DMS 273 treated with DMSO at 0.1 percent for 48 hours (cell line): ENCODE measurements around the gene NR6A1.

ENCODE experiments used
- DNase-seq: peaks from one replicate; lab custom pipeline; 2025; lab: John Stamatoyannopoulos, UW

Gene NR6A1

DNA sequence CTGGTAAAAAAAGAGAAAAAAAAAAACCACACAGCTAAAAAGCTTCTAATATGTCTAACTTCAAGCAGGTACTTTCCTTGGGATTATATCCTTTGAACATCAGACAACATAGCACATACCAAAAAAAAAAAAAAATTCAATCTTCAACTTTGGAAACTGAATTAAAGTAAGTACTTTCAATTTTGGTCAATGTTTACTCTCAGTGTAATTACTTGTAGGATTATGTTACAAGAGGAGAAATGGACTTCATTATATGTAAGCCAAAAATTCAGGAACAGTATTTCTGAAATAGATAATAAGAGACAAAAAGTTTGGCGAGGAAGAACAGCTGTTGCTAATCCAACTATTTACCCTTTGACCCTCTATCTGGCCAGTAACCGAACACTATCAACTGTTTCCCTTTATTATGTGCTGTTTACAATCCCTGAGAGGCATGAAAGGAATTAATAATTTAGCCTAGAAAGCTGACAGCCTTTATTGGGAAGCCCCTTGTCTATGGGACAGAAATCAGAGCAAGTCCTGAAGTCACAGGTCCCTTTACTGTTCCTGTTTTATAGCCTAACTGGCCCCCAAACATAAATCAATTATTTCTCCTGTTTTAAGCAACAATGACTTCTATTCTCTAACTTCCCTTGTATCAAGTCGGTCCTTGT is 46.6 kb downstream of the NR6A1 start:
- no peak for DNase-seq

DNA sequence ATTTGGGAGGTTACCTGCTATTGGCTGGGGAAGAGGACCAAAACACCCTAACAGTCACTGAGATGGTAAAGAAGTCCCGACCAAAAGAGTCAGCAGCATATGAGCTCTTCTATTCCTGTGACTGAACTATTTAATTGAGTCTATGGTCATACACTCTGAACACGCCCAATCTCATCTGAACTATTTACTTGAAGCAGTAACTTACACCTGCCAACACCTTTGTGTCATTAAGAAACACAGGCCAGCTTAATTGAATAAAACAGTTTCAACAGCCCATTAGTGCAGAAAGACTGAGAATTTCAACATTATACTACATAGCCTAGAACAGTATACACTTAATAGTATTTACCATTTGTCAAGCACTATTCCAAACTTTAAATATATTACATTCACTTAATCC is 47.8 kb downstream of the NR6A1 start:
- DNase-seq: peak; percentile 60

DNA sequence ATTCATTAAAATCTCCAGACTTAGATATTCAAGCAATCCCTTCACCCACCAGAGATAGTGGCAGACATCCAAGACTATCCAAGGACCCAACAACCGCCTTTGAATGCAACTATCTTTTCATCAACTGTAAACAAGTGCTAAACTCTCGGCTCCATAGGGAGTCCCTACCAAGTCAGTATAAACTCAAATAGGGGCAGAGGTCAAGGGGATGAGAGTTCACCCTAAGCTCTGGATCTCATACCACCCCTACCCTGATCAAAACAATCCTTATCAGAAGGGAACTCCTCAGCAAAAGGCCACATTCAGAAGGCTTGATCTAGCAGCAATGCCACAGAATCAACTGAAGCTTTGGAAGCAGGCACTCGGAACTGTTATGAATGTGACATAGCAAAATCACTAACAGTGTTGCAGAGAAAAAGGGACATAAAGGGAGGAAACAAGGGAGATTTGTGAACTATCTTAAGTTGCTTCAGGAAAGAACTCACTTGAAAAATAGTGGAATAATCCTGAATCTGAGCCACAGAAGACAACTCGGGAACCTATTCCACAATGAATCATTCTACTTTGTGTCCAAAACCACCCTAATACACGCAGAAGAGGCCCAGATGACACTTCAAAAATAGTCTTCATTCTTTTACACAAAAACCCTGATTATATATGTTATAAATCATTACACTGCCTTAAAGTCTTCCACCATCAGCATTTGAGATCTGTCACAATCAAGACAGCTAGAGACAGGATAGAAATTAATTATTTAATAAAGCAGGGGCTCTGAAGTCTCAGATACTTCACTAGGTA is 49.8 kb downstream of the NR6A1 start:
- DNase-seq: no peak

DNA sequence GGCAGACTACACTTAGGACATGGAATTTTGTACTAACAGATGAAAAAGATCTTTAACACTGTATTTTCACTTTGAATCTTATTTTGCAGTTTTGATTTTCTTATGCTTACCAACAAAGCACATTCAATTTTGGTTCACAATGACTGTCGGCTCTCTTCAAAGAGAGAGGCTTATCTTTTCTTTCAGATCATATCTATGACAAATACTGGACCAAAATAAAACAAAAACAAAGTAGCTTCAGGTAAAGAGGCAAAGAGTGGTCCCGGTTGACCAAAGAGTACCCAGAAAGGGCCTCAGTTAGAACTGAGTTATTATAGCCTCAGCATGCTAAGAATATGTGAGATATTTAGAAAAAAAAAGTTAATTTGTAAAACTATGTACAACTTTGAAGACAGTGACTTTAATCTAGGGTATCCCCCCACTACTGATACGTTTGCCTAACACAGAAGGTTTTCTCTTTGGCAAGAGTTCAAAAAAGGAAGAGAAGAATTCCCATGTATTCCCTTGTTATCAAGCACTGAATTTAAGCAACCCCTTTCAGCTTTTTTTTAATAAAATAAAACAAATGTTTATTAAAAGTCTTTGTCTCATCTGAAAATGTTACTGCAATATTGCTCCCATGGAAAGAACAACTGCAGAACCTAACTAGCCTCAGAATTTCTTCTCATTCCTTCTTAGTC is 50.5 kb downstream of the NR6A1 start:
- no peak for DNase-seq

DNA sequence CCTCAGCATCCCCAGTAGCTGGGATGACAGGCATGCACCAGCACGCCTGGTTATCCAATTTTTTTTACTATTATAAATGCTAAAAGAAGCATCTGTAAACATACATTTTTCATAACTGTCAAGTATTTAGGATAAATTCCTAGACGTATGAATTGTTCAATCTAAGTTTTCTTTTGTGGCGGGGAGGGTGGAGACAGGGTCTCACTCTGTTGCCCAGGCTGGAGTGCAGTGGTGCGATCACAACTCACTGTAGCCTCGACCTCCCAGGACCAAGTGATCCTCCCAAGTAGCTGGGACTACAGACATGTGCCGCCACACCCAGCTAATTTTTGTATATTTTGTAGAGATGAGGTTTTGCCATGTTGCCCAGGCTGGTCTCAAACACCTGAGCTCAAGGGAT is 52.2 kb downstream of the NR6A1 start:
- DNase-seq: no peak

DNA sequence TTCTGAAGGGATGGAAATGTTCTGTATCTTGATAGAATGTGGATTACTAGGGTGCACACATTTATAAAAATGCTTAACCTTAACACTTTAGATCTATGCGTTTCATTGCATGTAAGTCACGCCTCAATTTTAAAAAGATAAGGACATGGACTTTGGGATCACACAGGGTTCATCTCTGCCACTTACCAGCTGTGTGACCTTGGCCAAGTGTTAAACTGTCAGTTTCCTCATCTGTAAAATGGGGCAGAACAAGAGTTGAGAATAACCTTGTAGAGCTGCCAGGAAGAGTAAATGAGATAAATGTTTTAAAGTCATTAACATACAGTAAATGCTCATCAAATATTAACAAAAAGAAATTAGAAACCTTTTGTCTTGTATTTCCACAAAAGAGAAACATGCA is 53.5 kb downstream of the NR6A1 start:
- no peak for DNase-seq

DNA sequence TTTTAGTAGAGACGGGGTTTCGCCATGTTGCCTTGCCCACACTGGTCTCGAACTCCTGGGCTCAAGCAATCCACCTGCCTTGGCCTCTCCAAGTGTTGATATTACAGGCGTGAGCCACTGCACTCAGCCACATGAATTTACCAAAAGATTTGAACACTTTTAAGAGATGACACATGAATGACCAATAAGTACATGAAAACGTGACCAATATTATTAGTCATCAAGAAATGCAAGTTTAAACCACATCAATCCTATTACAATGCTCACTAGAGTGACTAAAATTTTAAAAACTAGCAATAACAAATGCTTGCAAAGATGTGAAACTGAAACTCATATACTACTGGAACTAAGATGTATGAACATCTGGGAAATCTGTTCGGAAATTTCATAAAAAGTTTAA is 54.3 kb downstream of the NR6A1 start:
- no peak for DNase-seq

DNA sequence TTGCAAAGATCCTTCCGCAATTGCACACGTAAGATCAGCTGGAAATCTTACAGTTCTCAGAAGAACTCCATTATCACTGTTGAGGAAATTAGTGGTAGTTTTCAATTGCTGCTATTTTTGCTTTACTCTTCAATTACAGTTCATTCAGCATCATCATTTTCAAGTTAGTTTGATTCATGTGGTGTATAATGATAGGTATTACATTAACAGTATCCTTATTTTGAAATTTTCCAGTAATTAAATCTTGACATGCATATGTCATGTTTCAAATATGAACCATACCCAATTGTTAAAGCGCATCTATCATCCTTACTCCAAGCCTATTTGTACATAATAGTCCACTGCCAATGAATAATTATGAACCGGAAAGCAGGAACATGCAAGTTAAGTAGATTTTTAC is 60.3 kb downstream of the NR6A1 start:
- no peak for DNase-seq

DNA sequence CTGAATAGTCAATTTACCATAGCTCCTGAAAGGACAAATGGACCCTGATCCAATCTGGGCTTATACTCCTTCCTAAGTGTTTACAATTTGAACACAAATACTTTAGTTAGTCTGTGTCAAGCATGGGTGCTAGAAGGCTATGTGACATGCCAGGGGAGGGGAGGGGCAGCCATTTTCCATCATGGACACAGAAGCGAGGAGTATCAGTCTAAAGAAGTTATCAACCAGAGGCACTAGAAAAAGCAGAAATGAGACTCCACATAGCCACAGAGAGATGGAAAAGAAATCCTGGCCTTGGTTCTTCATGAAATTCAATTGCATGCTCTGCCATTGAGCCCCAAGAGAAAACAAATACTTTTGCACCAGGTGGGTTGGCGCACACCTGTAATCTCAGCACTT is 61.8 kb downstream of the NR6A1 start:
- no peak for DNase-seq

DNA sequence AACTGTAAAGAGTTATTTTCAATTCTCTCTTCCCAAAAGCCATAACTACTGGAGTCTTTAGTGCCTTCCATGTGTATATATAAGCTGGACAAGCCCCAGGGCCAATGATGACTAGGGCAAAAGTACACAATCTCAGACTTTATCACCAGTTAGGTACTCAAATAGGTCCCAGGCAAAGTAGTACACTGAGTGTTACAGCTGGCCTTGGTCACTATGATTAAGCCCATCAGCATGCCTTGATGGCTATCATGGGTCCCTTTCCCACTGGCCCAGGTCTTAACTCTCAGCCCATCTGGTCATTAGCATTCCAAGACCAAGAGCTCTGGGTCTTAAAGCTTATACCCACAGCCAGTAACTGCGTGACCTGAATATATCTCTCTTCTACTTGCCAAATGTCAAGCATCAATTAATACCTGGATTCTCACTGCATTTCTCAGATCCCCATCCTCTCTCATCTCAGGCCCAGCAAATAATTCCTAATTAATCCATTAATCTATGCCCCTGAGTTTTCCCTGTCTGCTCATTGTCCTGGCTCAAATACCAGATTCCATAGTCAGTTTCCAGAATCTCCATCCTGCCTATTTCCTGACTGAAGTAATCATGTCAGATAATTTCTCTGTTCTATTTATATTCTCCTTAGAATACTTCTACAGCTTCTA is 62.3 kb downstream of the NR6A1 start:
- DNase-seq: no peak

DNA sequence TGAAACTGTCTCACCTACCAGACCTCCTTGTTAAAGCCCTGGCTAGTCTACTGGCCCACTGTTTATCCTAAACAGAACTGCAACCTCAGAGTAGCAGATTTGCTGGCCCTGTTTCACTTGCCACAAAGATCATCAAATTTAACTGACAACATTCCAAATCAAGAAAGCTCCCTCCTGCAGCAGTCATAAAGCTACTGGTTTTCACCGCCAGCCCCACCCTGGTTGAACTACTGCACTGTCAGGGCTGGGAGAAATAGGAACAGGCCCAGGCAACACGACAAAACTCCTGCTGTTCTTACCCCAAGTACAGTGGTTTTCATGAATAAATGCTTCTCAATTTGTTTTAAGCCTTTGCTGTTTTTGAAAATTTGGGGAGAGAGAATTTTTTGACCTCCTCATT is 63.0 kb downstream of the NR6A1 start:
- DNase-seq: no peak

DNA sequence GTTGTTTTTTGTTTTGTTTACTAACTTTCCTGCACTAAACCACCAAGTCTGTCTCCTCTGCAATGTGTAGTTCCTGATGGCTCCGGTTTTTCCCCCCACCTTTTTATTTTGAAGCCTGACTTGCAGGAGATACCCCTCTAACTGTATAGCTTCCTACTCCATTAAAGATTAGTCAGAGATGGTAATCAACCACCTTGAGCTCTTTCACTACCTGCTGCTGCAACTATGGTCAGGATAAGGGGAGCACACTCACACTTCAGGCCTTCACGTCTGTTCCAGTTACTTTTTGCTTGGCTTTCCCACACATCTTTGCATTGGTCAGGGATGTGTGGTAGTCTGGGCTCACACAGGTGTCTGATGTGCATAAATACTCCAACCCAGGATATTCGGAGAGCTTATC is 63.4 kb downstream of the NR6A1 start:
- DNase-seq: no peak

DNA sequence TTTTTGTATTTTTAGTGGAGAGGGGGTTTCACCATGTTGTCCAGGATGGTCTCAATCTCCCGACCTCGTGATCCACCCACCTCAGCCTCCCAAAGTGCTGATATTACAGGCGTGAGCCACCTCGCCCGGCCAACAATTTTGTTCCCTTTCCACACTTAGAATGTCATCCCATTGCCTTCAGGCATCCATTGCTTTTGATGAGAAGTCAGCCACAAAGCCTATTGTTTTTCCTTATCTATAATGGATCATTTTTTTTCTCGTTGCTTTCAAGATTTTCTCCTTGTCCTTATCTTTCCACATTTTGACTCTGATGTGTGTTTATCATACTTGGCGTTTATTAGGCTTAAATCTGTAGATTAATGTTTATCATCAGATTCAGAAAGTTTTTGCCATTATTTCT is 64.4 kb downstream of the NR6A1 start:
- DNase-seq: no peak

DNA sequence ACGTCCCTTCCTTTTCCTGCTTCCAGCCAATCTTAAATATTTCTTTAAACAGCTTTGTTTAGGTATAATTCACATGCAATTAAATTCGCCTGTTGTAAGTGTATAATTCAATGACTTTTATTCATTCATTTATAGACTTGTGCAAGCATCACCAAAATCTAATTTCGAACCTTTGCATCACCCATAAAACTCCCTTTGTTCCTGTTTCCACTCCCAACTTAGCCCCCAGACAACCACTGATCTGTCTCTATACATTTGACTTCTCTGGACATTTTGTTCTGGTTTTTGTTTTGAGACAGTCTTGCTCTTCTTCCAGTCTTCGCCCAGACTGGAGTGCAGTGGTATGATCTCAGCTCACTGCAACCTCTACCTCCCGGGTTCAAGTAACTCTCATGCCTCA is 71.5 kb downstream of the NR6A1 start:
- no peak for DNase-seq

DNA sequence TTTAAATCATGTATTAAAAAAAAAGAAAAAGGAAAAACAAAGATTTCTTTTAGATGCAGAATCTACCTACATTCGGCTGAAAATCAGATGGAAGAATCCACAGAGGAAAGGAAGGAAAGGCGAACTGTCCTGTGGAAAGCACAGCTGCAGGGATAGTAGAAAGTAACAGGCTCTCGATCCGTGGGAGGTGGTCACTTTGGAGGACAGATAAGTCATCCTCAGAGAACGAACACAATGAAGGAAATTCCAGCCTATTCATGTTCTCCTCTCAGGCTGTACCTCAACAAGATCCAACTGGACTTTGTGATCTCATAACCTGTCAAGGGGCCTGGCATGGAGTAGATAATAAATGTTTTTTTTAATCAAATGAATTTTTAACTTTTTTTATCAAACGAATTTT is 72.8 kb downstream of the NR6A1 start:
- DNase-seq: no peak

DNA sequence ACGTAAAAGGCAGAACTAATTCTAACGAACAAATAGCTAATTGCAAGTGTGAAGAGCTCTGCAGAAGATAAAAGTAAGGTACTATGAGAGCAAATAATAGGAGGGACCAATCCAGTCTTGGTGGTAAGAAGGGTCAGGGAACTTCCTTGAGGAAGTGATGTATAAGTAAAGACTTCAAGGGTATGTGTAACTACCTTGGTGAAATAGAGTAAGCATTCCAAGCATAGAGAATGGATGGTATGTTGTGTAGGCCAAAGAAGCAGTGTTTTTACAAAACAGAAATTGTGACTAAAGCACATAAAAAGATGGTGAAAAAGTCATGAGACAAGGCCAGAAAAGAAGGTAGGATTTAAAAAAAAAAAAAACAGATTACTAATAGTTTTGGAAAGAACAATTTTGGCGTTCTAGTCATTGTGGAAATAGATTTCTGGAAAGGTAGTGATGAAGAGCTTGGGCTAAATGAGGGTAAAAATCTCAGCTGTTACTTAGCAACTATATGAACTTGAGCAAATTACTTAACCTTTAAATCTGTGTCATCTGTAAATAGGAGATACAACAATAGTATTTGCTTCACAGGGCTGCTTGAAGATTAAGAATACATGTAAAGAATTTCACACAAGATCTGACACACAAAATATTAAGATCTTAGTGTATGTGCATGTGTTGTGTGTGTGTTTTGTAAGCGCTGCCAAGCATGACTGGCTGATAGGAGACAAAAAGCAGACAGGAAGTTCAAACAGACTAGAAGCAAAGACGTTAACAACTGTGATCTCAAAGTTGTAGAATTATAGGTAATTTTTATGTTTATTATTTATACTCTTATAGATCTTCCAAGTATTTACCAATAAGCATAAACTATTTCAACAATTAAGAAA is 73.5 kb downstream of the NR6A1 start:
- DNase-seq: no peak

DNA sequence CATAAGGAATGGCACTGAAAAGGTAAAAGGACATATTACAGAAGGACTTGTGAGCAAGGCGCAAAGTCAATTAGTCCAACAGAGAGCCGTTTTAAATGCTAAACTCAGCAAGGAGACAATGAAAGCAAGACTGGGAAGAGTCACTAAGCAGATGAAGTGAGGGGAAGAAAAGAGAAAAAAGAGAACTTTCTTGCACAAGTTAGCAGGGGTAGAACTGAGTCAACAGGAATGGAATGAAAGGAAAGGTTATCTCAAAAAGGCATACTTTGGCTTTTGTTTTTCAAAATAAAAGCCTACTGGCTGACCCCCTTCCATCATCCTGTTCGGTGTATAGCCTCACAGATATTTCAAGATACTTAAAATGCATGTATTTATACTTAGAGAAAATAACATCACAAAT is 75.0 kb downstream of the NR6A1 start:
- no peak for DNase-seq

DNA sequence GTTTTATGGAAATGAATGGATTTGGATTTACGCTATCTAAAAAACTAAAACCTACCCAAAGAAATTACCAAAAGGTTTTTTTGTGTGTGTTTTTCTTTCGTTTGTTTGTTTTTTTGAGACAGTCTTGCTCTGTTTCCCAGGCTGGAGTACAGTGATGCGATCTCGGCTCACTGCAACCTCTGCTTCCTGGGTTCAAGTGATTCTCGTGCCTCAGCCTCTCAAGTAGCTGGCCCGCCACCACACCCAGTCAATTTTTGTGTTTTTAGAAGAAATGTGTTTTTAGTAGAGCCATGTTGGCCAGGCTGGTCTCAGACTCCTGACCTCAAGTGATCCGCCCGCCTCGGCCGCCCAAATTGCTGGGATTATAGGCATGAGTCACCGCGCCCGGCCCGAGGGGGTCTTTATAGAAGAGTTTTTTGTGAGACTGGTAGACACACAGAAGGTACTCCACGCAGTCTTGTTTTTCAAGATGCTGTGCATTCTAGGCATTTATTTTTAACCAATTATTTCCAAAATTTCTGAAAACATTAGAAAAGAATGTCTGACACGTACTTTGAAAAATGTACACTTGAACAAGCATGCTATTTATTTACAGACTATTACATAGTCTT is 75.7 kb downstream of the NR6A1 start:
- DNase-seq: no peak

DNA sequence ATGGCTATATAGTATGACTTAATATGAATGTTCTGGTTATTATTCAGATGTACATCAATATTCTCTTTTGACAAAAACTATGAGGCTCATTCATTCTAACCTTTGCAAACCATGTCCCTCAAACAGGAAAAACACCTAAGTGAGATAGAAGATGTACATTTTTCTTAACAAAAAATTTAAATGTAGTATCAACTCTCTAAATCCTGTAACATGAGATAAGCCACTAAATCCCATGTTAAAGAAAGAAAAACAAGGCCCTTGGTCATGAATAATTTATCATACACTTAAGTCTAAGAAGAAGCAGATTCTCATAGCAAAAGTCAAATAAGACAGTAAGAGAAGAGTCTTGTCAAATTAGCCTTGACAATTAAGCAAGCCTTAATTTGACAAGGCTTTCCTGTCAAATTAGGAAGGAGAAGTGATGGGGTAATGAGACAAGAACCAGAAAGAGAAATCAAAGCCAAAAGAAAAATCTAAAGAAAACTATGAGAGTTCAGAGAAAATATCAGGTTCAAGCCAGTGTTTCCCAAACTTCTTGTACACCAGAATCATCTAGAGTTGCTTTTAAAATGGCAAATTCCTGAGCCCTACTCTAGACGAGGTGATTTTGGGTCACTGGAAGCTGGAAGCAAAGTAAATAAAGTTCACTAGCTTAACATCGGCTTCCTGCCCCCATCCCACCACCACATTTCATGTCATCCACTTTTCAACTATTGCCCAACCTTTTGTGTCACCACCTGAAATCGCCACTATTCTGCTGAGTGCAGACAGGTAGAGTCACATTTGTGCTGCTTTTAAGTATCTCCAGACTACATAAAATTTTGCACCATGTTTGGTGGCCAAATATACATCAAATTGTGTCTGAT is 76.5 kb downstream of the NR6A1 start:
- no peak for DNase-seq

DNA sequence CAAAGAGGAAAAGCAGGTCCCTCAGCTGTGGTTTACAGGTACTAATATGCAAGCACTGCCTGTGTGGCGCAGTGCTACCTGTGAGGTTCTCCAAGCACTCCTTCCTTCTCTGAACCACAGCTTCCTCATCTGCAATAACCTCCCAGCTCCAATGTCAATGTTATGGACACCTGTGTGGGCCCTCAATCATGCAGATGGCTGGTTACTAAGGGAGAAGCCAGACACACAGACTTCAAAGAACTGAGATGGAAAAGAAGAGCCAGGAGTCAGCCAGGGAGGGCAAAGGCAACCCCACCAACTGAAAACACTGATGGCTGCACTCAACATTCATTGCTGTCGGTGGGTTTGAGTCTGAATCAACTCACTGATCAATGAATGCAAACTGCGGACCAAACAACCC is 77.7 kb downstream of the NR6A1 start:
- no peak for DNase-seq
